Glutamatergic neuron (in vitro differentiated cells): Measurements from ENCODE around the gene NEURL1. TPM values are rescaled to one million over a fixed set of nuclear protein-coding genes. Genes with fewer than 3 reads are reported as not detected.
"Not testable (repeated sequence)": the region's sequence is repeated elsewhere in the genome, so short reads cannot be mapped to it uniquely, and the experiment has no call there.

Experiments
- DNase-seq: peaks from one replicate; pipeline ENCODE4 v3.0.0; 2022
- H3K27ac Mint-ChIP-seq: one replicate; pipeline ENCODE4 v1.8.0; 2020; ENCODE audit warnings: mild to moderate bottlenecking, mixed read lengths, inconsistent platforms; ENCODE audit not compliant: unreplicated experiment
- H3K27me3 Mint-ChIP-seq: one replicate; pipeline ENCODE4 v1.8.0; 2020; ENCODE audit warnings: mild to moderate bottlenecking, moderate library complexity, mixed read lengths, inconsistent platforms; ENCODE audit not compliant: unreplicated experiment
- H3K36me3 Mint-ChIP-seq: one replicate; pipeline ENCODE4 v1.8.0; 2020; ENCODE audit warnings: mild to moderate bottlenecking, mixed read lengths, inconsistent platforms; ENCODE audit not compliant: unreplicated experiment
- H3K4me1 Mint-ChIP-seq: one replicate; pipeline ENCODE4 v1.8.0; 2020; ENCODE audit warnings: mild to moderate bottlenecking, low read depth, mixed read lengths, inconsistent platforms; ENCODE audit not compliant: unreplicated experiment
- H3K4me3 Mint-ChIP-seq: one replicate; pipeline ENCODE4 v1.8.0; 2020; ENCODE audit warnings: mild to moderate bottlenecking, mixed read lengths, inconsistent platforms; ENCODE audit not compliant: unreplicated experiment
- H3K9me3 Mint-ChIP-seq: one replicate; pipeline ENCODE4 v1.8.0; 2020; ENCODE audit warnings: mild to moderate bottlenecking, moderate library complexity, mixed read lengths, inconsistent platforms; ENCODE audit not compliant: unreplicated experiment
- CTCF ChIP-seq: fragments of 200-600 bp; sonication (generic); IDR thresholded peaks from one replicate; pipeline ENCODE4 v1.5.0; 2021; ENCODE audit not compliant: partially characterized antibody, unreplicated experiment
- total RNA-seq: library from RNA; stranded (reverse); fragmentation: NEBNext Ultra II Directional; extraction: Animal tissue kit (Norgen Biotek cat#: 25700); gene quantifications from one replicate; pipeline ENCODE4 v1.2.1, GENCODE V29; 2021; ENCODE audit not compliant: unreplicated experiment

The NEURL1 gene
- total RNA-seq, 1 donor from 2014 or later, result 3.1 TPM

GRCh38 chr10:103514244-103514643, 20.7 kb downstream of the NEURL1 start:
- Mint-ChIP-seq H3K4me3 (no peak overlapping the region), H3K9me3 (peaks cover 4% of the 10 kb centered on the region), H3K27ac (no peak overlapping the region), H3K36me3 (no peaks in the 10 kb centered on the region), H3K4me1 (peaks cover 5% of the 10 kb centered on the region), H3K27me3 (peaks cover 4% of the 10 kb centered on the region)
- no peak for TF ChIP-seq CTCF
- no peak for DNase-seq

- Mint-ChIP-seq H3K4me3 (no peak overlapping the region), H3K9me3 (peaks cover 7% of the 10 kb centered on the region), H3K4me1 (peaks cover 5% of the 10 kb centered on the region), H3K27ac (no peak overlapping the region), H3K27me3 (no peaks in the 10 kb centered on the region), H3K36me3 (peaks cover 6% of the 10 kb centered on the region)
- no peak for TF ChIP-seq CTCF
- no peak for DNase-seq
These were observed 24.0 kb downstream of the NEURL1 start for GRCh38 chr10:103517234-103518085.

GRCh38 chr10:103519798-103520197, 26.3 kb downstream of the NEURL1 start:
- peaks cover 6% of the 10 kb centered on the region for H3K36me3 Mint-ChIP-seq
- H3K9me3 Mint-ChIP-seq, result peaks cover 7% of the 10 kb centered on the region
- DNase-seq, result no peak
- H3K4me1 Mint-ChIP-seq, result peaks cover 2% of the 10 kb centered on the region
- no peak overlapping the region for H3K27ac Mint-ChIP-seq
- no peak overlapping the region for H3K4me3 Mint-ChIP-seq
- peaks cover 1% of the 10 kb centered on the region for H3K27me3 Mint-ChIP-seq
- no peak for TF ChIP-seq CTCF

GRCh38 chr10:103522006-103522405, 28.5 kb downstream of the NEURL1 start:
- H3K4me1 Mint-ChIP-seq, H3K36me3 Mint-ChIP-seq, H3K9me3 Mint-ChIP-seq, H3K4me3 Mint-ChIP-seq, DNase-seq, H3K27me3 Mint-ChIP-seq, H3K27ac Mint-ChIP-seq: not testable (repeated sequence)

- Mint-ChIP-seq H3K4me3 (no peak overlapping the region), H3K36me3 (peaks cover 6% of the 10 kb centered on the region), H3K27ac (no peak overlapping the region), H3K9me3 (peaks cover 3% of the 10 kb centered on the region), H3K4me1 (no peaks in the 10 kb centered on the region), H3K27me3 (peaks cover 1% of the 10 kb centered on the region)
- DNase-seq, result no peak
- no peak for TF ChIP-seq CTCF
These were observed 30.2 kb downstream of the NEURL1 start for GRCh38 chr10:103523683-103524082.
